IMR-90 (cell line): ENCODE results near the gene GAD2. TPM values are rescaled to one million over a fixed set of nuclear protein-coding genes. Genes with fewer than 3 reads are reported as not detected.

Source experiments
- ATAC-seq: fragments of 200-7000 bp; cut with Tn5 transposase; 2 replicates; pipeline ENCODE4 v1.9.1; 2020; ENCODE audit warnings: low read depth, mild to moderate bottlenecking, moderate library complexity
- BruUV-seq: library from RNA; stranded (reverse); fragments of 400-500 nt; replicated peaks from 2 replicates; lab custom pipeline; 2021; lab: Mats Ljungman, UMichigan
- CTCF ChIA-PET: fragments of 300-600 bp; formaldehyde crosslinking; extraction: SDS; loops from one replicate; lab custom pipeline; 2021; ENCODE audit warnings: antibody characterized with exemption; lab: Yijun Ruan, JAX
- POLR2A ChIA-PET: fragments of 300-600 bp; sonication (Branson Sonifier 250); formaldehyde crosslinking; loops from one replicate; lab custom pipeline; 2022; ENCODE audit warnings: antibody characterized with exemption; ENCODE audit not compliant: unreplicated experiment; lab: Charles Lee
- DNase-seq: peaks from one replicate; pipeline ENCODE4 v3.0.0; 2013
- H2AFZ ChIP-seq: replicated peaks from 2 replicates; pipeline ENCODE3; 2013; ENCODE audit warnings: low read length, mild to moderate bottlenecking; ENCODE audit not compliant: poor library complexity
- H2AK5ac ChIP-seq: 2 replicates; pipeline ENCODE4 v1.6.1; 2013; ENCODE audit warnings: low read depth, low read length, inconsistent platforms
- H2AK9ac ChIP-seq: replicated peaks from 2 replicates; pipeline ENCODE3; 2013; ENCODE audit warnings: mild to moderate bottlenecking, low read depth, low read length, moderate library complexity; ENCODE audit not compliant: poor library complexity
- H2BK120ac ChIP-seq: 2 replicates; pipeline ENCODE4 v1.6.1; 2013; ENCODE audit warnings: low read depth, low read length, inconsistent platforms
- H2BK15ac ChIP-seq: 3 replicates; pipeline ENCODE4 v1.6.1; 2013; ENCODE audit warnings: low read depth, low read length, inconsistent platforms
- H2BK20ac ChIP-seq: 2 replicates; pipeline ENCODE4 v1.6.1; 2013; ENCODE audit warnings: low read depth, mild to moderate bottlenecking, inconsistent platforms, low read length, moderate library complexity
- H2BK5ac ChIP-seq: 2 replicates; pipeline ENCODE4 v1.6.1; 2013; ENCODE audit warnings: mild to moderate bottlenecking, low read depth, low read length, inconsistent platforms; ENCODE audit not compliant: poor library complexity, severe bottlenecking
- H3K14ac ChIP-seq: replicated peaks from 2 replicates; pipeline ENCODE4 v1.6.1; 2013; ENCODE audit warnings: low read depth, low read length, inconsistent platforms
- H3K18ac ChIP-seq: 2 replicates; pipeline ENCODE4 v1.6.1; 2013; ENCODE audit warnings: low read depth, low read length, control low read depth
- H3K23ac ChIP-seq: 2 replicates; pipeline ENCODE4 v1.6.1; 2013; ENCODE audit warnings: low read depth, low read length, inconsistent platforms
- H3K27ac ChIP-seq: 2 replicates; pipeline ENCODE4 v1.5.1; 2013; ENCODE audit warnings: mild to moderate bottlenecking, control low read depth, low read length; ENCODE audit not compliant: insufficient read depth
- H3K27me3 ChIP-seq: 2 replicates; pipeline ENCODE4 v1.6.1; 2013; ENCODE audit warnings: low read length; ENCODE audit not compliant: control insufficient read depth, insufficient read depth
- H3K36me3 ChIP-seq: 2 replicates; pipeline ENCODE4 v1.6.1; 2013; ENCODE audit warnings: low read length, mixed read lengths; ENCODE audit not compliant: control insufficient read depth, insufficient read depth
- H3K4ac ChIP-seq: 2 replicates; pipeline ENCODE4 v1.6.1; 2013; ENCODE audit warnings: low read depth, low read length, inconsistent platforms
- H3K4me1 ChIP-seq: 2 replicates; pipeline ENCODE4 v1.6.1; 2013; ENCODE audit warnings: low read length, mixed read lengths; ENCODE audit not compliant: control insufficient read depth, insufficient read depth
- H3K4me2 ChIP-seq: 2 replicates; pipeline ENCODE4 v1.6.1; 2013; ENCODE audit warnings: low read depth, mild to moderate bottlenecking, control low read depth, low read length, moderate library complexity
- H3K4me3 ChIP-seq: 2 replicates; pipeline ENCODE4 v1.5.1; 2013; ENCODE audit warnings: low read depth, mild to moderate bottlenecking, control low read depth, low read length, moderate library complexity; ENCODE audit not compliant: insufficient read depth
- H3K56ac ChIP-seq: 2 replicates; pipeline ENCODE4 v1.6.1; 2013; ENCODE audit warnings: low read length, inconsistent platforms; ENCODE audit not compliant: insufficient read depth; ENCODE audit errors: extremely low read depth
- H3K79me1 ChIP-seq, 2 experiments: 2 replicates each; pipeline ENCODE4 v1.6.1; 2013; ENCODE audit warnings: low read length in 2 of 2, inconsistent platforms in 1 of 2, low read depth in 1 of 2
- H3K9ac ChIP-seq: 2 replicates; pipeline ENCODE4 v1.6.1; 2013; ENCODE audit warnings: low read depth, low read length, control low read depth
- H3K9me1 ChIP-seq: 2 replicates; pipeline ENCODE4 v1.6.1; 2013; ENCODE audit warnings: low read length, inconsistent platforms; ENCODE audit not compliant: insufficient read depth
- H3K9me3 ChIP-seq: 2 replicates; pipeline ENCODE4 v1.6.1; 2013; ENCODE audit warnings: low read length; ENCODE audit not compliant: control insufficient read depth, insufficient read depth
- H4K20me1 ChIP-seq: 2 replicates; pipeline ENCODE4 v1.6.1; 2013; ENCODE audit warnings: low read length, inconsistent platforms; ENCODE audit not compliant: insufficient read depth
- H4K5ac ChIP-seq: 2 replicates; pipeline ENCODE4 v1.6.1; 2013; ENCODE audit warnings: mild to moderate bottlenecking, low read depth, low read length, control low read depth
- H4K8ac ChIP-seq, 2 experiments: 2 replicates each; pipeline ENCODE4 v1.6.1; 2013; ENCODE audit warnings: low read depth in 2 of 2, low read length in 2 of 2, control low read depth in 1 of 2, inconsistent platforms in 1 of 2
- H4K91ac ChIP-seq: 2 replicates; pipeline ENCODE4 v1.6.1; 2013; ENCODE audit warnings: low read depth, low read length, inconsistent platforms; ENCODE audit not compliant: insufficient read depth
- BHLHE40 ChIP-seq: fragments of 150-350 bp; IDR thresholded peaks from 2 replicates; pipeline ENCODE4 v1.6.1; 2016; ENCODE audit warnings: mild to moderate bottlenecking, low read depth, low read length
- CEBPB ChIP-seq: IDR thresholded peaks from 2 replicates; pipeline ENCODE4 v1.6.1; 2012; ENCODE audit warnings: low read depth, low read length, improper control_type of control experiment
- CHD1 ChIP-seq: IDR thresholded peaks from 2 replicates; pipeline ENCODE4 v1.6.1; 2012; ENCODE audit warnings: low read depth, low read length, improper control_type of control experiment
- FOS ChIP-seq: fragments of 150-350 bp; IDR thresholded peaks from 2 replicates; pipeline ENCODE4 v1.6.1; 2016; ENCODE audit warnings: low read depth, low read length
- MAFK ChIP-seq: IDR thresholded peaks from 2 replicates; pipeline ENCODE4 v1.6.1; 2012; ENCODE audit warnings: low read depth, low read length, improper control_type of control experiment
- MAZ ChIP-seq: IDR thresholded peaks from 2 replicates; pipeline ENCODE4 v1.6.1; 2012; ENCODE audit warnings: low read depth, mild to moderate bottlenecking, low read length, improper control_type of control experiment, moderate library complexity, borderline replicate concordance
- MXI1 ChIP-seq: IDR thresholded peaks from 2 replicates; pipeline ENCODE4 v1.6.1; 2012; ENCODE audit warnings: low read depth, mild to moderate bottlenecking, low read length, moderate library complexity, borderline replicate concordance
- NFE2L2 ChIP-seq: fragments of 150-350 bp; IDR thresholded peaks from 2 replicates; pipeline ENCODE4 v1.6.1; 2016; ENCODE audit warnings: low read depth, mild to moderate bottlenecking, low read length
- POLR2A ChIP-seq: IDR thresholded peaks from 2 replicates; pipeline ENCODE4 v1.6.1; 2012; ENCODE audit warnings: mild to moderate bottlenecking, low read depth, low read length
- RCOR1 ChIP-seq: IDR thresholded peaks from 2 replicates; pipeline ENCODE4 v1.6.1; 2012; ENCODE audit warnings: mild to moderate bottlenecking, low read length, improper control_type of control experiment; ENCODE audit not compliant: insufficient replicate concordance
- RFX5 ChIP-seq: IDR thresholded peaks from 2 replicates; pipeline ENCODE4 v1.8.0; 2012; ENCODE audit warnings: low read depth, mild to moderate bottlenecking, low read length, moderate library complexity
- SMC3 ChIP-seq: fragments of 150-350 bp; IDR thresholded peaks from 2 replicates; pipeline ENCODE4 v1.6.1; 2016; ENCODE audit warnings: low read depth, mild to moderate bottlenecking, antibody characterized with exemption, low read length, moderate library complexity
- WGBS, 2 experiments: methylation state at CpG; one replicate each; pipeline versions ENCODE4 v1.1.5 to v1.1.7; 2013; ENCODE audit warnings: missing lambda C conversion rate in 2 of 2; ENCODE audit not compliant: insufficient read length in 1 of 2; ENCODE audit errors: extremely low coverage in 2 of 2; 5-methylcytosine and 5-hydroxymethylcytosine counted together
- dilution Hi-C: fragments of 300-500 bp; cut with HindIII; formaldehyde crosslinking; loops from one replicate; pipeline ENCODE4 v1.14.3; 2018; ENCODE audit warnings: low sequenced_read_pairs; ENCODE audit not compliant: unreplicated experiment
- in situ Hi-C: fragments of 300-500 bp; cut with MboI; formaldehyde crosslinking; loops from 3 replicates; pipeline ENCODE4 v1.14.3; 2019; ENCODE audit warnings: low sequenced_read_pairs, inconsistent platforms, mixed read lengths
- intact Hi-C: fragments of 100-400 bp; cut with micrococcal nuclease; formaldehyde crosslinking; loops from 2 replicates; pipeline ENCODE4 v1.10.0; 2022
- polyA plus RNA-seq, 3 experiments: library from polyadenylated mRNA; depleted of rRNA; stranded (reverse); fragments of >200 nt; gene quantifications; 2 replicates each; pipeline ENCODE4 v1.2.3, GENCODE V29; 2012; ENCODE audit warnings: low replicate concordance in 1 of 3
- total RNA-seq: library from RNA; depleted of rRNA; stranded (reverse); fragments of >200 nt; gene quantifications from 2 replicates; pipeline ENCODE4 v1.2.3, GENCODE V29; 2012
- TF ChIP-seq, protein P1 (sequence below): fragments of 150-350 bp; IDR thresholded peaks from 2 replicates; pipeline ENCODE4 v1.6.1; 2016; ENCODE audit warnings: low read depth, mild to moderate bottlenecking, low read length, moderate library complexity, borderline replicate concordance
- TF ChIP-seq, protein P2 (sequence below): fragments of 150-350 bp; IDR thresholded peaks from 2 replicates; pipeline ENCODE4 v1.6.1; 2017; ENCODE audit warnings: mild to moderate bottlenecking, antibody characterized with exemption, low read length, low read depth

The GAD2 gene
- total and polyA plus RNA-seq, 2 of the 4 experiments (the other 2 are of a cell fraction), result not detected

GRCh38 chr10:26327811-26328210 is 111.2 kb downstream of the GAD2 start:
- H4K91ac ChIP-seq, result no peak overlapping the region
- H3K36me3 ChIP-seq, result no peaks in the 10 kb centered on the region
- H3K9ac ChIP-seq, result no peak overlapping the region
- H3K27me3 ChIP-seq, result no peaks in the 10 kb centered on the region
- no peak overlapping the region for H3K4me3 ChIP-seq
- H2BK15ac ChIP-seq, result no peak overlapping the region
- intact Hi-C loops, result no loop called here
- no peaks in the 10 kb centered on the region for H4K20me1 ChIP-seq
- BruUV-seq, result no TSS peak
- no peak overlapping the region for H4K5ac ChIP-seq
- POLR2A ChIA-PET, result no interaction called here
- no peak overlapping the region for H2AK9ac ChIP-seq
- no peak overlapping the region for H2BK20ac ChIP-seq
- no peaks in the 10 kb centered on the region for H3K4me1 ChIP-seq
- peaks cover 6% of the 10 kb centered on the region for H3K9me3 ChIP-seq
- no peak overlapping the region for H2BK120ac ChIP-seq
- H3K14ac ChIP-seq, result no peak overlapping the region
- no peak overlapping the region for H2BK5ac ChIP-seq
- H3K9me1 ChIP-seq, result no peaks in the 10 kb centered on the region
- H4K8ac ChIP-seq, result no peak overlapping the region
- no peaks in the 10 kb centered on the region for H3K79me1 ChIP-seq
- no peak overlapping the region for H3K18ac ChIP-seq
- dilution Hi-C loops, result no loop called here
- CTCF ChIA-PET, result no interaction called here
- DNase-seq (no peak), ATAC-seq (no peak)
- no peak overlapping the region for H2AFZ ChIP-seq
- no peak overlapping the region for H3K27ac ChIP-seq
- no peak overlapping the region for H3K23ac ChIP-seq
- TF ChIP-seq SMC3 (no peak), RCOR1 (no peak), CHD1 (no peak), RFX5 (no peak), POLR2A (no peak), MXI1 (no peak), MAFK (no peak), BHLHE40 (no peak), FOS (no peak), MAZ (no peak), NFE2L2 (no peak), CEBPB (no peak)
- TF ChIP-seq, protein P1, sequence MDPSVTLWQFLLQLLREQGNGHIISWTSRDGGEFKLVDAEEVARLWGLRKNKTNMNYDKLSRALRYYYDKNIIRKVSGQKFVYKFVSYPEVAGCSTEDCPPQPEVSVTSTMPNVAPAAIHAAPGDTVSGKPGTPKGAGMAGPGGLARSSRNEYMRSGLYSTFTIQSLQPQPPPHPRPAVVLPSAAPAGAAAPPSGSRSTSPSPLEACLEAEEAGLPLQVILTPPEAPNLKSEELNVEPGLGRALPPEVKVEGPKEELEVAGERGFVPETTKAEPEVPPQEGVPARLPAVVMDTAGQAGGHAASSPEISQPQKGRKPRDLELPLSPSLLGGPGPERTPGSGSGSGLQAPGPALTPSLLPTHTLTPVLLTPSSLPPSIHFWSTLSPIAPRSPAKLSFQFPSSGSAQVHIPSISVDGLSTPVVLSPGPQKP, result no peak
- TF ChIP-seq, protein P2, sequence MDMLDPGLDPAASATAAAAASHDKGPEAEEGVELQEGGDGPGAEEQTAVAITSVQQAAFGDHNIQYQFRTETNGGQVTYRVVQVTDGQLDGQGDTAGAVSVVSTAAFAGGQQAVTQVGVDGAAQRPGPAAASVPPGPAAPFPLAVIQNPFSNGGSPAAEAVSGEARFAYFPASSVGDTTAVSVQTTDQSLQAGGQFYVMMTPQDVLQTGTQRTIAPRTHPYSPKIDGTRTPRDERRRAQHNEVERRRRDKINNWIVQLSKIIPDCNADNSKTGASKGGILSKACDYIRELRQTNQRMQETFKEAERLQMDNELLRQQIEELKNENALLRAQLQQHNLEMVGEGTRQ, result no peak
- in situ Hi-C loops, result no loop called here
- H3K4me2 ChIP-seq, result no peak overlapping the region
- no peak overlapping the region for H3K56ac ChIP-seq
- no peak overlapping the region for H2AK5ac ChIP-seq
- no peak overlapping the region for H3K4ac ChIP-seq
- no CpG with 5 or more reads among the region's 4 CpGs for WGBS, 2 experiments
